ENCODE data around the gene MRPL55. TPM values are rescaled to one million over a fixed set of nuclear protein-coding genes. Genes with fewer than 3 reads are reported as not detected.

MRPL55 gene
- total and polyA plus RNA-seq, 5 experiments from 2014 or later: 61.9 to 130 (median 96.9) TPM

DNA sequence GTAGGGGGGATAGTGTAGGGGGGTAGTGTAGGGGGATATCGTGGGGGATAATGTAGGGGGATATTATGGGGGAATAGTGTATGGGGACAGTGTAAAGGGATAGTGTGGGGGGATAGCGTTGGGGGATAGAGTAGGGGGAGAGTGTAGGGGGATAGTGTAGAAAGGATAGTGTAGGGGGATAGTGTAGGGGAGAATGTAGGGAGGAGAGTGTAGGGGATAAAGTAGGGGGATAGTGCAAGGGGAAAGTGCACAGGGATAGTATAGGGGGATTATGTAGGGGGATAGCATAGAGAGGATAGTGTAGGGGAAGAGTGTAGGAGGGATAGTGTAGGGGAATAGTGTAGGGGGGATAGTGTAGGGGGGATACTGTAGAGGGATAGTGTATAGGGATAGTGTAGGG is 38.9 kb downstream of the MRPL55 start:
- no peak overlapping the region for H3K27ac Mint-ChIP-seq
- no peaks in the 10 kb centered on the region for H3K36me3 Mint-ChIP-seq
- DNase-seq: no peak
- peaks cover 2 to 22% (median 5%) of the 10 kb centered on the region in 5 donors for H3K27me3 Mint-ChIP-seq
- H3K9me3 Mint-ChIP-seq: no peaks in the 10 kb centered on the region
- POLR2A ChIA-PET: no interaction called here
- no peak overlapping the region for H3K4me3 Mint-ChIP-seq
- no peak for ATAC-seq
- H3K4me1 Mint-ChIP-seq: peaks cover 0 to 19% (median 12%) of the 10 kb centered on the region in 4 donors

DNA sequence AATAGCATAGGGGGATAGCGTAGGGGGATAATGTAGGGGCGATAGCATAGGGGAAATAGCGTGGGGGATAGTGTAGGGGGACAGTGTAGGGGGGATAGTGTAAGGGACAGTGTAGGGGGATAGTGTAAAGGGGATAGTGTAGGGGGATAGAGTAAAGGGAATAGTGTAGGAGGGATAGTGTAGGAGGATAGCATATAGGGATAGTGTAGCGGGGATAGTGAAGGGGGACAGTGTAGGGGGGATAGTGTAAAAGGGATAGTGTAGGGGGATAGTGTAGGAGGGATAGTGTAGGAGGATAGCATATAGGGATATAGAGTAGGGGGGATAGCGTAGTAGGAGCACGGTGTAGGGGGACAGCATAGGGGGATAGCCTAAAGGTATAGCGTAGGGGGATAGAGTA is 40.7 kb downstream of the MRPL55 start:
- H3K36me3 Mint-ChIP-seq: no peaks in the 10 kb centered on the region
- H3K27me3 Mint-ChIP-seq: peaks cover 2 to 22% (median 5%) of the 10 kb centered on the region in 5 donors
- ATAC-seq (no peak), DNase-seq (no peak)
- H3K27ac Mint-ChIP-seq: no peak overlapping the region
- H3K4me1 Mint-ChIP-seq: peaks cover 0 to 13% (median 7%) of the 10 kb centered on the region in 4 donors
- POLR2A ChIA-PET: no interaction called here
- H3K4me3 Mint-ChIP-seq: no peak overlapping the region
- H3K9me3 Mint-ChIP-seq: no peaks in the 10 kb centered on the region

DNA sequence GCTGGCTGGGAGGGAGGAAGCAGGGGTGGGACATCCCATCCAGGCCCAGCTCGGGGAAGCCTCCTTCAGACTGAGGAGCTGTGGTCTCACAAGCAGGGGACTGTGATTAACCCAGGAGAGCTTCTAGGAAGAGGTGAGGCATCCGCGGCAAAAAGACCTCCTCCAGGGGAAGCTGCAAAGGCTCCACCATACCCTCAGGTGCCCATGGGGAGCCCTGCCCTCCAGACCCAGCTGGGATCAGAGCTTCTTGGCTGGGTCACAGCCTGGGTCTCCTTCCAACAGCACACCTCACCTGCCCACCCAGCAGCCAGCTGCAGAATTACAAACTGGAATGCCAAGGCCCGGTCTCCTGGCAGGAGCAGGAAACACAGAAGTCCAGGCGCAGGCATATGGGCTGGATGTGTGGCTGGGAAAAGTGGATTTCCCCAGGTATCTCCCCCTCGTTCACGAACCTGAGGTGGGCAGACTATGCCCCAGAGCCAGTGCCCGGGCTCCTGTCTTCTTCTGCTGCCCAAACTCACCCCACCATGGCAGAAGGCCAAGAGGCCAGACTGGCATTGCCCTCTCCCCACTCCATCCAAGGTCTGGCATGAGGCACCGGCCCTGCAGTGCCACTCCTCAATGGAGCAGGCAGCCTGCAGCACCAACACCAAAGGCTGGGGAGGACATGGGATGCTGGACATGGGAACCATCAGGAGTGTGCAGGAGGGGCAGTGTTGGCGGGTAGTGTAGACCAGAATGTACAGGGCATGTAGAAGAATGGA is 42.0 kb downstream of the MRPL55 start:
- DNase-seq (peak in 1 of 10 donors; percentile 26), ATAC-seq (no peak)
- no peak overlapping the region for H3K27ac Mint-ChIP-seq
- peaks cover 2 to 22% (median 8%) of the 10 kb centered on the region in 5 donors for H3K27me3 Mint-ChIP-seq
- H3K9me3 Mint-ChIP-seq: no peaks in the 10 kb centered on the region
- POLR2A ChIA-PET: interaction anchor here (1.9 kb wide), 1 partner anchor 15 kb away, joined by 7 read pairs; the partner anchor contains the start of gene ARF1
- H3K36me3 Mint-ChIP-seq: no peaks in the 10 kb centered on the region
- H3K4me3 Mint-ChIP-seq: no peak overlapping the region
- H3K4me1 Mint-ChIP-seq: peaks cover 0 to 7% (median 3%) of the 10 kb centered on the region in 4 donors

DNA sequence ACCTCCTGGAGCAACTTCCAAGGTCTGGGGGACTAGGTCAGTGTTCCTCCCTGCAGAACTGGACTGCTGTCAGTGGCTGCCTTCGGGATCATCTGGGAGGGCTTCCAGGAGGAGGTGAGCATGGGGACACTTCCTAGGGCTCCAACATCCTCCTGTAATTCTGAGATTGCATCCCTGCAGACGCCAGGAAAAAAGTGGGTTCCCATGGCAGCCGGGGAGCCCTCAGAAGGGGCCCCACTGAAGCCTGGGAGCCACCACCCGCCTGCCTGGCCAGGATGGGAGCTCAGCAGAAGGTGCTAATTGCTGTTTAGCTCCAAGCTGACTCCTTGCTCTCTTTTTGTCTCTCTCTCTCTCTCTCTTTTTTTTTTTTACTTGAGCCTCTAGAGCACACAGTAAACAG is 42.7 kb downstream of the MRPL55 start:
- Mint-ChIP-seq H3K4me1 (peaks cover 0 to 5% (median 1%) of the 10 kb centered on the region in 4 donors), H3K36me3 (no peaks in the 10 kb centered on the region), H3K9me3 (no peaks in the 10 kb centered on the region), H3K27me3 (peaks cover 2 to 25% (median 8%) of the 10 kb centered on the region in 5 donors), H3K4me3 (no peak overlapping the region), H3K27ac (peak overlapping the region in 1 of 10 donors; percentile 43)
- peak in 1 of 10 donors; percentile 18 for DNase-seq
- ATAC-seq: no peak
- POLR2A ChIA-PET: interaction anchor here (1.9 kb wide), 1 partner anchor 16 kb away, joined by 7 read pairs; the partner anchor contains the start of gene ARF1

DNA sequence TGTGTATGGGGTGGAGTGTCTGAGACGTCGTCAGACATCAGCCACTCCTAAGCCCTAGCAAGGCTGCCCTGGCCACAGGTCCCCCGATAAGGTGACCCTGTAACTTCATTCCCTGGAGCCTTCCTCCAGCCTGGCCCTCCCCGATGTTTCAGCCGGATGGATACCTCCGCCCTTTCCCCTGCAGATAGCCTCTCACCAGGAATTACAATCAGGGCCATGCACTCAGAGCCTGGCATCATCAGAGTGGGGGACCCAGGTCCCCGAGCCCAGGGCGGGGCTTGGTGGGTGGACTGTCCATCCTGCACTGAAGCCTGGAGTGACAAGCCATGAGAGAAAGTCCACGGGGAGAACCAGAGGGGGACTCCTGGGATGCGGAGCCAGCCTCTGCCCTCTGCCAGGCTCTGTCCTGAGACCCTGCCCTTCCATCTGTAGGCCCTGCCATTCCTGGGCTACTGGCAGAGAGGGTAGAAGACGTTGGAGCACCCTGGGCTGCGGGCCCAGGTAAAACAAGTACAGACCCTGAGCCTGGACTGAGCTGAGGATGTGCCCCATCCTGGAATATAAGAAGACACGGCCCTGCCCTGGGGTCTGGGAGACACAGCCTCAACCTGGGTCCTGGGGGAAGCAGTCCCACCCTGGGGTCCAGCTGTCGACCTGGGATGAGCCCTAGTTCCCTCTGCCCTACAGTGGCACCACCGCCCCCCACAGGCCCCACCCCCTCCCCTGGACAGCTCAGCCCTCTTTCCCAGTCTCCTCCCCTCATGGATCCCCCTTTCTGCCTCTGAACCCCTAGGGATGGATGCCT is 43.4 kb downstream of the MRPL55 start:
- H3K4me3 Mint-ChIP-seq: no peak overlapping the region
- ATAC-seq (no peak), DNase-seq (peak in 1 of 10 donors; percentile 40)
- H3K36me3 Mint-ChIP-seq: no peaks in the 10 kb centered on the region
- POLR2A ChIA-PET: interaction anchor here (0.9 to 1.9 kb wide), 2 partner anchors 8 to 17 kb away, joined by 3 to 7 read pairs; partner anchors contain the start of gene ARF1
- no peaks in the 10 kb centered on the region for H3K9me3 Mint-ChIP-seq
- peaks cover 6 to 7% (median 6%) of the 10 kb centered on the region in 4 donors for H3K4me1 Mint-ChIP-seq
- H3K27ac Mint-ChIP-seq: peak overlapping the region in 2 of 10 donors; percentile 29 to 67
- H3K27me3 Mint-ChIP-seq: peaks cover 7 to 32% (median 14%) of the 10 kb centered on the region in 5 donors

DNA sequence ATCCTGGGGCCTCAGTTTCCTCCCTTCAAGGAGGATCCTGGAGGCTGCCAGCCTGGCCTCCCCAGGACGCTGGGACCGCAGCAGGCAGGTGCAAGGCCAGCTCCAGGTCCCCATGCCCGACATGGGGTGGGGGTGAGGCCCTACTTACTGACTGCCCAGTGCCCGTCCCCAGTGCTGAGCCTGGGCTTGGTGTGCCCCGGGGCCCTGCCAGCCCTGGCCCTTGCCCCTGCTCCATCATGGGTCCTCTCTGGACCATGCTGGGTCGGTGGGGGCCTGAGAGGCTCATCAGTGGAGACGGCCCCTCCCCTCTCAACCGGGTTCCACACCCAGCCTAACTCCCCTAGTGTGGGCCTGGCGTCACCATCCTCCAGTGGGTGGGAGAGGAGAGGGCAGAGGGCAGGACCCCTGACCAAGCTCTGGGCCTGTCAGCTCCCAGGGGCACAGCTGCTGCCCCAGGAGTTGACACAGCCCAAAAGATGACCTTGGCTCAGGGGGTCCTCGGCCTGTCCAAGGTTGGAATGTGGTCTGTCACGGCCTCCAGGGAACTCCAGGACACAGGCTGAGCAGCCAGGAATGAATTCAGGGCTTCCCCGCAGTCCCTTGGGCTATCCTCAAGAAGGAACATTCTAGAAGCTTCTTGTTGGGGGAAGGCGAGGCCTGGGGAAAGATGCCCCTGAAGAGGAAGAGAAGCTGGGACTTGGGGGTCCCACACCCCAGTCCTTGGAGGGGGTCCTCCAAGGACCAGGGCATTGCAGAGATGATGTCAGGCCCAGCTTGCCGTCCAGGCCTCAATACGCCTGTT is 44.2 kb downstream of the MRPL55 start:
- Mint-ChIP-seq H3K9me3 (no peaks in the 10 kb centered on the region), H3K4me3 (no peak overlapping the region), H3K27me3 (peaks cover 7 to 35% (median 14%) of the 10 kb centered on the region in 5 donors), H3K36me3 (no peaks in the 10 kb centered on the region), H3K4me1 (peaks cover 6 to 12% (median 9%) of the 10 kb centered on the region in 4 donors), H3K27ac (no peak overlapping the region)
- POLR2A ChIA-PET: interaction anchor here (0.9 to 1.9 kb wide), 3 partner anchors 9 to 18 kb away, joined by 3 to 7 read pairs (median 4); partner anchors contain the start of gene ARF1
- DNase-seq: peak in 1 of 10 donors; percentile 58
- ATAC-seq: no peak

DNA sequence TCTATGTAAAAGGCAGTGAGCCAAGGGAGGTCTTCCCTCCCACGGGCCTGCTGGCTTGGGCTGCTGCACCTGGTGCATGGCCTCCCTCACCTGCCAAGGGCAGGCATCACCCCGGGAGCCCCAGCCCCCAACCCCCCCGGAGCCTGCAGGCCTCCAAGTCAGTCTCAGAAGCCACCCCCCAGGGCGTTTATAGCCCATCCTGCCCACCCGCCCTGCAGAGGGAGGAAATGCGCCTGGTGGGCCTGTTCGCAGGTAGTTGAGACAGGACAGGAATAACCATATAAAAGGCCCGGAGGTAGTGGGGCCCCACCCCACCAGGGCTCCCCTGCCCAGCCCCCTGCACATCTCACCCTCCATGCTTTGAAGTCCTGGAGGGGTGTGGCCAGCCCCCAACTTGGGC is 44.8 kb downstream of the MRPL55 start:
- Mint-ChIP-seq H3K36me3 (no peaks in the 10 kb centered on the region), H3K9me3 (no peaks in the 10 kb centered on the region), H3K4me1 (peaks cover 6 to 13% (median 10%) of the 10 kb centered on the region in 4 donors), H3K4me3 (no peak overlapping the region), H3K27me3 (peaks cover 7 to 36% (median 14%) of the 10 kb centered on the region in 5 donors), H3K27ac (no peak overlapping the region)
- POLR2A ChIA-PET: interaction anchor here (0.9 to 1.6 kb wide), 2 partner anchors 10 to 18 kb away, joined by 3 to 4 read pairs; partner anchors contain the start of gene ARF1
- peak in 1 of 10 donors; percentile 50 for DNase-seq
- ATAC-seq: no peak

DNA sequence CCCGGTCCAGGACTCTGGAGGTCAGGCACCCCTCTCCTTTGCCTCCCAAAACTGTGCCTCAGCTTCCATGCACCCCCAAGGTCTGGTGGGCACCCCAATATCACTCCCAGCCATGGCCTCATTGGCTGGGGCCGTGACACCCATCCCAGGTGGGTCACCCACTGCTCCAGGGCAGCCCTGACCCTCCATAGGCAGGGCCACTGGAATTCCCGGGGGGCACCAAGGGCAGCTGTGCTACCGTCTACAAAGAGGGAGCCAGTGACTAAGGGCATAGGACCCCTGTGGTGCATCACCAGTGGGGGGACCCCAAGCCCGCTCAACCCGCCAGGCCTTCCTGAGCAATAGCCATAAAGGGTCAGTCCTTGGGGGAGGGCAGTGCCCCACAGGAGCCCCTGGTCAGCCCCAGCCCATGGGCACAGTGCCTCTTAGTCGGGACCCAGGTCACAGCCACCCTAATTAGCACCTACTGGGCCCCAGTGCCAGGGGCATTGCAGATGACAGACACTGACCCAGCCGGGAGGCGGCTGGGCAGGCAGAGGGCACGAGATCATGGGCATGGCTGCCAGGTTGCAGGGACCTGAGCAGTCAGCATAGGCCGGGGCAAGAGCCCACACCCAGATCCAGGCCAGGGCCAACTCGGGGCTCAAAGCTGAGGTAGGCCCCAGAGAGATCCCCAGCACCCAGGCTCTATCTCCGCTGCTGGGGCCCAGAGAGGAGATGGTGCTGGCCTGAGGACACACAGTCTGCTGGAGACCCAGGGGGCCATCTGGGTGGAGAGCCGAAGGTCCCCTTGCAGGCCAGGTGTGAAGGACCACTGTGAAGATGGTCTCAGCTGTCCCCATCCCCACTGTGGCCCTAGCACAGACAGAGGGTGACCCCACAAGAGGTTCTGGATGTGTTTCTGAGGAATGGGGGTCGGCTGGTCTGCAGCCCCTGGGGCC is 45.6 kb downstream of the MRPL55 start:
- H3K4me3 Mint-ChIP-seq: no peak overlapping the region
- POLR2A ChIA-PET: interaction anchor here (1.6 kb wide), 1 partner anchor 19 kb away, joined by 4 read pairs; the partner anchor contains the start of gene ARF1
- ATAC-seq: no peak
- peaks cover 7 to 39% (median 15%) of the 10 kb centered on the region in 5 donors for H3K27me3 Mint-ChIP-seq
- DNase-seq: peak in 1 of 10 donors; percentile 58
- H3K36me3 Mint-ChIP-seq: no peaks in the 10 kb centered on the region
- peaks cover 6 to 13% (median 10%) of the 10 kb centered on the region in 4 donors for H3K4me1 Mint-ChIP-seq
- H3K9me3 Mint-ChIP-seq: no peaks in the 10 kb centered on the region
- peak overlapping the region in 1 of 10 donors; percentile 49 for H3K27ac Mint-ChIP-seq

DNA sequence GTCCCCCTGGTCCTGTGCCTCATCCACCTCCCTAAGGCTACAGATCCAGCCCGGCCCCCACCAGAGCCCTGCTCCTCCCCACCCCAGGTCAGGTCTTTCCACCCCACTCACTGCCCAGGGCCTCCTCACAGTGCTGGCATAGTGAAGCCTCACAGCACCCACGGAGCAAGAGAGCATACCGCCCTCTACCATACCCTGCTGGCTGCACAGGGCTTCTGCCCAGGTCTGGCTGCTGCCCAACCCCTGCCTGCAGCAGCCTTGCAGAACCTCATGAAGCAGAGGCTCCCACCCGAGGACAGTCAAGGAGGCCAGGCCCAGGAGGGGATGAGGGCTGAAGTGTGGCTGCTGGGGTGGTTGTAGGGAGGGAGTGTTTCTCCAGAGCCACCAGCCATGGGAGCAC is 46.3 kb downstream of the MRPL55 start:
- Mint-ChIP-seq H3K27ac (no peak overlapping the region), H3K27me3 (peaks cover 10 to 46% (median 19%) of the 10 kb centered on the region in 5 donors), H3K4me3 (no peak overlapping the region), H3K4me1 (peaks cover 8 to 18% (median 12%) of the 10 kb centered on the region in 4 donors), H3K9me3 (no peaks in the 10 kb centered on the region), H3K36me3 (no peaks in the 10 kb centered on the region)
- DNase-seq (peak in 1 of 10 donors; percentile 16), ATAC-seq (no peak)
- POLR2A ChIA-PET: no interaction called here

DNA sequence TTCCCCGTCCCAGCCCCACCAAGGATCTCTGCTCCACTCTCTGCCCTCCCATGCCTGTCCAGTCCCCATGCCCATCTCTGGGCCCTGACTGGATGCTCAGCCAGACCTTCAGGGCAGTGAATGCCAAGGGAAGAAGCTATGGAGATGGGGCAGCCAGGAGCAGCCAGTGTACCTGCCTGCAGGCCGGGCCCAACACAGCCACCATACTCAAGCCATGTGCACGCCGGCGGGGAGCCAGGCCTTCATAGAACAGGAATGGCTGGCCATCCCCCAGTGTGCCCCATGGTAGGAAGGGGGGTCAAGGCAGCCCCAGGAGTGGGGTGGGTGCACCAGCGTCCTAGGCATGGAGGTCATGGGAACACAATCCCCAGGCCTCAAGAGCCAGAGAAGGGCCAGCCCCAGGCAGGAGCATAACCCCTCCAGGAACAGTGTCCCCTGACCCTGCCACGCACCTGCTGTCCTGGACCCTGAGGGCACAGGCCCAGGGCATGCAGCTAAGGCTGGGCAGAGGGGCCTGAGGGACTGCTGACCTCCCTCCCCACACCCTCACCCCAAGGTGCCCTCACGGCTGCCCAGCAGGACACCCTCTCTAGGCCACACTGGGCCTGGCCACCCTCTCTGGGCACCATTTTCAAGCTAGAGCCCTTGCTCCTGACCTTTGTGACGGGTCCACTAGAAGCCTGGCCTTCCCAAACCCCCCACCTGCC is 46.9 kb downstream of the MRPL55 start:
- H3K4me1 Mint-ChIP-seq: peaks cover 8 to 18% (median 12%) of the 10 kb centered on the region in 4 donors
- H3K27ac Mint-ChIP-seq: no peak overlapping the region
- peak in 1 of 10 donors; percentile 62 for DNase-seq
- no peaks in the 10 kb centered on the region for H3K9me3 Mint-ChIP-seq
- no peaks in the 10 kb centered on the region for H3K36me3 Mint-ChIP-seq
- POLR2A ChIA-PET: no interaction called here
- H3K4me3 Mint-ChIP-seq: no peak overlapping the region
- ATAC-seq: no peak
- peaks cover 10 to 50% (median 23%) of the 10 kb centered on the region in 5 donors for H3K27me3 Mint-ChIP-seq
